ENCODE results near the gene GUCY1B1. TPM values are rescaled to one million over a fixed set of nuclear protein-coding genes. Genes with fewer than 3 reads are reported as not detected.

Gene GUCY1B1
- total and polyA plus RNA-seq, 8 donors = 20.8 to 55.6 (median 47.0) TPM

- Histone ChIP-seq H3K4me1 (peaks cover 3 to 4% of the 10 kb centered on the region in 2 donors), H3K27ac (no peak overlapping the region), H3K4me3 (no peak overlapping the region), H3K9me3 (no peaks in the 10 kb centered on the region), H3K27me3 (no peaks in the 10 kb centered on the region), H3K36me3 (no peaks in the 10 kb centered on the region)
- TF ChIP-seq CTCF (IDR thresholded peaks at IDR 0.05) = no peak
- intact Hi-C loops (cut with DNase I) = no loop called here
- no peak for DNase-seq
- no peak for ATAC-seq
These were observed 14.5 kb downstream of the GUCY1B1 start for GRCh38 chr4:155773196-155773800.

GRCh38 chr4:155774033-155774432 is 15.2 kb downstream of the GUCY1B1 start:
- TF ChIP-seq CTCF (IDR thresholded peaks at IDR 0.05) = no peak
- H3K27ac ChIP-seq = no peak overlapping the region
- no peaks in the 10 kb centered on the region for H3K27me3 ChIP-seq
- H3K4me1 ChIP-seq = peaks cover 4 to 8% of the 10 kb centered on the region in 2 donors
- H3K9me3 ChIP-seq = no peaks in the 10 kb centered on the region
- no peaks in the 10 kb centered on the region for H3K36me3 ChIP-seq
- ATAC-seq (no peak), DNase-seq (no peak)
- intact Hi-C loops (cut with DNase I) = no loop called here
- H3K4me3 ChIP-seq = no peak overlapping the region

GRCh38 chr4:155777971-155778735 is 19.3 kb downstream of the GUCY1B1 start:
- peaks cover 4 to 7% of the 10 kb centered on the region in 2 donors for H3K4me1 ChIP-seq
- peak overlapping the region in 1 of 2 donors; percentile 80 for H3K27ac ChIP-seq
- no peaks in the 10 kb centered on the region for H3K27me3 ChIP-seq
- ATAC-seq (peak; percentile 90), DNase-seq (peak in 2 of 4 donors; percentile 86 to 92)
- intact Hi-C loops (cut with DNase I) = no loop called here
- no peak for TF ChIP-seq CTCF (IDR thresholded peaks at IDR 0.05)
- H3K9me3 ChIP-seq = no peaks in the 10 kb centered on the region
- no peaks in the 10 kb centered on the region for H3K36me3 ChIP-seq
- H3K4me3 ChIP-seq = no peak overlapping the region

- ATAC-seq (no peak), DNase-seq (no peak)
- Histone ChIP-seq H3K9me3 (no peaks in the 10 kb centered on the region), H3K27me3 (no peaks in the 10 kb centered on the region), H3K36me3 (no peaks in the 10 kb centered on the region), H3K27ac (no peak overlapping the region), H3K4me1 (peaks cover 4 to 8% of the 10 kb centered on the region in 2 donors), H3K4me3 (no peak overlapping the region)
- no peak for TF ChIP-seq CTCF (IDR thresholded peaks at IDR 0.05)
- intact Hi-C loops (cut with DNase I) = no loop called here
These were observed 22.0 kb downstream of the GUCY1B1 start for GRCh38 chr4:155780775-155781174.

- H3K27ac ChIP-seq = no peak overlapping the region
- intact Hi-C loops (cut with DNase I) = no loop called here
- peaks cover 4 to 8% of the 10 kb centered on the region in 2 donors for H3K4me1 ChIP-seq
- no peaks in the 10 kb centered on the region for H3K27me3 ChIP-seq
- H3K9me3 ChIP-seq = no peaks in the 10 kb centered on the region
- no peak overlapping the region for H3K4me3 ChIP-seq
- DNase-seq = no peak
- TF ChIP-seq CTCF (IDR thresholded peaks at IDR 0.05) = no peak
- ATAC-seq = no peak
- no peaks in the 10 kb centered on the region for H3K36me3 ChIP-seq
These were observed 22.5 kb downstream of the GUCY1B1 start for GRCh38 chr4:155781249-155781831.

Data from left lung (tissue), 10 donors.